VCaP (cell line): ENCODE data around the gene FAM111A.

Source experiments
- H3K27ac ChIP-seq: fragments of 450-650 bp; 2 replicates; pipeline ENCODE4 v1.5.1; 2017
- CTCF ChIP-seq: fragments of 450-650 bp; conservative IDR thresholded peaks from 2 replicates; pipeline ENCODE4 v1.5.1; 2017; ENCODE audit warnings: mild to moderate bottlenecking, moderate library complexity

FAM111A gene

GRCh38 chr11:59179121-59179520, 36.5 kb downstream of the FAM111A start:
- no peak overlapping the region for H3K27ac ChIP-seq
- TF ChIP-seq CTCF = no peak

- no peak overlapping the region for H3K27ac ChIP-seq
- TF ChIP-seq CTCF = no peak
These were observed 37.6 kb downstream of the FAM111A start for GRCh38 chr11:59180168-59180776.

DNA sequence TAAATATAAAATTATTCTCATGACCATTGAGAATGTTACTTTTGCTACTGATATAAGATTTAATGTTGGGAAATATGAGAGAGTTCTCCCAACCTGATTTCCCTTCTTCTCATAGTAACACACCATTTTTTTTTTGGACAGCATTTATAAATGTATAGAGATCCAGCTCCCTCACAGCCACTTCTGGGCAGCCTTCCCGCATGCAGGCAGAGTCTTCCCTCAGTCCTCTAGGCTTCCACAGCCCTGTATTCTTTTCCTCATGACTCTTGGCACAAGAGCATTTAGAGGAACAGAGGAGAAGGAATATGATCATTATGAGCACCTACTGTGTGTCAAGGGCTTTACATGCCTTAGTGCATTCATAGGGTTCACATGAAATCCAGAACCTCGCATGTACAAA, 38.3 kb downstream of the FAM111A start:
- no peak for TF ChIP-seq CTCF

DNA sequence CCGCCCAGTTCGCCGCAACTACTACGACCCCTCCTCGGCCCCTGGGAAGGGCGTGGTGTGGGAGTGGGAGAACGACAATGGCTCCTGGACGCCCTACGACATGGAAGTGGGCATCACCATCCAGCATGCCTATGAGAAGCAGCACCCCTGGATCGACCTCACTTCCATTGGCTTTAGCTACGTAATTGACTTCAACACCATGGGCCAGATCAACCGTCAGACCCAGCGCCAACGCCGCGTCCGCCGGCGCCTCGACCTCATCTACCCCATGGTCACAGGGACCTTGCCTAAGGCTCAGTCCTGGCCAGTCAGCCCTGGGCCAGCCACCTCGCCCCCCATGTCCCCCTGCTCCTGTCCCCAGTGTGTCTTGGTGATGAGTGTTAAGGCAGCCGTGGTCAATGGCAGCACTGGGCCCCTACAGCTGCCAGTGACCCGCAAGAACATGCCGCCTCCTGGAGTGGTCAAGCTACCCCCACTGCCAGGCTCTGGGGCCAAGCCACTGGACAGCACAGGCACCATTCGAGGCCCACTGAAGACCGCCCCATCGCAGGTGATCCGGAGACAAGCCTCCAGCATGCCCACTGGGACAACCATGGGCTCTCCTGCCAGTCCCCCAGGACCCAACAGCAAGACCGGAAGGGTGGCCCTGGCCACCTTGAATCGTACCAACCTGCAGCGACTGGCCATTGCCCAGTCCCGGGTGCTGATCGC, 39.2 kb downstream of the FAM111A start:
- no peak for TF ChIP-seq CTCF
- no peak overlapping the region for H3K27ac ChIP-seq

More for the DNA sequence above, 38.3 kb downstream of the FAM111A start:
- H3K27ac ChIP-seq = no peak overlapping the region

DNA sequence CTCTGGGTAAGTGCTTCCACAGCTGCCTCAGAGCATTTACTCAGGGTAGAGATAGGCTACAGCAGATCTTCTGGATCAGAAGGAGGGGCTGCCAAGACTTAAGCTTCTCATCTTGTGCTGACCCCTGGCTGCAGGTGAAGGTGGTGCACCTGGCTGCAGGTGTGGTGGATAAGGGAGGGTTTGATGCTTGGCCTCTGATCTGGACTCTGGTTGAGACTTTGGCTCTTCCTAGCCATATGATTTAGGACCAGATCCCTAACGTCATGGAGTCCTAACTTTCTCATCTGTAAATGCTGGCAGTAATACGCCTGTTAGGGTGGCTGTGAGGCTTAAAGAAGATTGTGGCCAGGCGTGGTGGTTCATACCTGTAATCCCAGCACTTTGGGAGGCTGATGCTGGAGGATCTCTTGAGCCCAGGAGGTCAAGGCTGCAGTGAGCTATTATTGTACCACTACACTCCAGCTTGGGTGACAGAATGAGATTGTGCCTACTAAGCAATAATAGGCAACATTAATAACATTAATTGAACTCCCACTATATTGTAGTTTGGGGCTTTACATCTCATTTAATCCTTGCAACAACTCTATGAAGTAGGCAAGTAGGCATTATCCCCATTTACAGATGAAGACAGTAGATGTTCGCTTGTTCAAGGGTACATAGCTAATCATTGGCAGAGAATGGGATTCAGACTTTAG, 39.9 kb downstream of the FAM111A start:
- no peak overlapping the region for H3K27ac ChIP-seq
- TF ChIP-seq CTCF = no peak

- no peak for TF ChIP-seq CTCF
- no peak overlapping the region for H3K27ac ChIP-seq
These were observed 41.1 kb downstream of the FAM111A start for GRCh38 chr11:59183771-59184170.

DNA sequence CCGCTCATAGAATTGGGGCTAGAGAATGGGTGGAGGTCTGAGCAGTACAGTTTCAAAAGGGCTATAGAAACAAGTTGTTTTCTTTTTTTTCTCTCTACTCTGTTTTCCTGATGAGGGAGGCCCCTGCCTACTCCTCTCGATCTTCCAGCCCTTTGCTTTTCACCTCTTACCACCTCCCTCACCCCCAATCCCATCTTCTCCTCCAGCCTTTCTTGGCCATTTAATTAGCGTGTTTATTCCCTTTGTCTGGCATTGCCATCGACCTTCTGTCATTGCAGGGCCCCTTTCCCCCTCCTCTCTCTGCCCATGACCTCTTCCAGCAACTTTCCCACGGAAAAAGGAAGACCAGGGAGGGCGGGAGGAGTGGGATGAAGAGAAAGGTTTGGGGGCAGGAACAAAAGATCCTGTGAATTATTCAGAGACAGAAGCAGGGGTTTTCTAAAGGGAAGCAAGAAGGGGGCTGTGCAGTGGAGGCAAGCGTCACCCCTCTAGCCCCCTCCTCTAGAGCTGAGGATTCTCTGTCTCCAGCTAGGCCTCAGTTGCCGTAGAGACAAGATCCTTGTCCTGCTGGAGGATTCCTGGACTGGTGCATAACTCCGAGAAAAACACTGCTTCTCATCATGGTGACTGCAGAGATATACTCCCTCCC, 42.2 kb downstream of the FAM111A start:
- TF ChIP-seq CTCF = no peak
- H3K27ac ChIP-seq = no peak overlapping the region
